Mesenchymal stem cell (in vitro differentiated cells and primary cell): ENCODE results near the gene SNX10.

Experiments used
- DNase-seq: peaks from one replicate; pipeline ENCODE4 v3.0.0-alpha.2; 2013
- H2AFZ ChIP-seq: one replicate; pipeline ENCODE4 v1.6.1; 2013; ENCODE audit warnings: low read depth, mild to moderate bottlenecking, control low read depth, inconsistent platforms, low read length, moderate library complexity
- H2AK5ac ChIP-seq: 2 replicates; pipeline ENCODE4 v1.6.1; 2013; ENCODE audit warnings: low read length, moderate library complexity, mild to moderate bottlenecking, inconsistent platforms; ENCODE audit not compliant: severe bottlenecking
- H2BK120ac ChIP-seq: one replicate; pipeline ENCODE4 v1.6.1; 2013; ENCODE audit warnings: low read depth, mild to moderate bottlenecking, inconsistent platforms, low read length, moderate library complexity
- H2BK12ac ChIP-seq, 2 experiments: one replicate each; pipeline ENCODE4 v1.6.1; 2013; ENCODE audit warnings: inconsistent platforms in 2 of 2, low read length in 2 of 2, mild to moderate bottlenecking in 2 of 2, moderate library complexity in 2 of 2, control low read depth in 1 of 2
- H2BK15ac ChIP-seq: one replicate; pipeline ENCODE4 v1.6.1; 2013; ENCODE audit warnings: mild to moderate bottlenecking, low read depth, inconsistent platforms; ENCODE audit not compliant: poor library complexity, severe bottlenecking
- H2BK5ac ChIP-seq: 2 replicates; pipeline ENCODE4 v1.6.1; 2013; ENCODE audit warnings: low read depth, mild to moderate bottlenecking, low read length, control low read depth, inconsistent platforms; ENCODE audit not compliant: poor library complexity, severe bottlenecking
- H3K14ac ChIP-seq, 2 experiments: one replicate each; pipeline ENCODE4 v1.6.1; 2013; ENCODE audit warnings: inconsistent platforms in 2 of 2, low read length in 2 of 2, control low read depth in 1 of 2, mild to moderate bottlenecking in 1 of 2, moderate library complexity in 1 of 2
- H3K18ac ChIP-seq, 2 experiments: one replicate each; pipeline ENCODE4 v1.6.1; 2013; ENCODE audit warnings: inconsistent platforms in 2 of 2, low read length in 2 of 2, control low read depth in 1 of 2, low read depth in 1 of 2, mild to moderate bottlenecking in 1 of 2
- H3K23ac ChIP-seq, 2 experiments: one replicate each; pipeline ENCODE4 v1.6.1; 2013; ENCODE audit warnings: inconsistent platforms in 2 of 2, low read length in 2 of 2, mild to moderate bottlenecking in 2 of 2, moderate library complexity in 2 of 2, control low read depth in 1 of 2
- H3K27ac ChIP-seq: 2 replicates; pipeline ENCODE4 v1.5.1; 2013; ENCODE audit warnings: mild to moderate bottlenecking, moderate library complexity, low read length, control low read depth, inconsistent platforms; ENCODE audit not compliant: poor library complexity, severe bottlenecking
- H3K27me3 ChIP-seq, 2 experiments: 2 replicates each; pipeline versions ENCODE4 v1.6.1 to v1.7.0; 2013; ENCODE audit warnings: low read length in 2 of 2, mild to moderate bottlenecking in 2 of 2, moderate library complexity in 2 of 2, control low read depth in 1 of 2, inconsistent platforms in 1 of 2; ENCODE audit not compliant: control insufficient read depth in 1 of 2, insufficient read depth in 1 of 2
- H3K36me3 ChIP-seq, 2 experiments: 2 replicates each; pipeline versions ENCODE4 v1.6.1 to v1.7.0; 2013; ENCODE audit warnings: low read length in 2 of 2, control low read depth in 1 of 2, inconsistent platforms in 1 of 2, low read depth in 1 of 2, mild to moderate bottlenecking in 1 of 2; ENCODE audit not compliant: insufficient read depth in 2 of 2, control insufficient read depth in 1 of 2
- H3K4ac ChIP-seq, 2 experiments: one replicate each; pipeline ENCODE4 v1.6.1; 2013; ENCODE audit warnings: inconsistent platforms in 2 of 2, low read length in 2 of 2, mild to moderate bottlenecking in 2 of 2, moderate library complexity in 2 of 2, control low read depth in 1 of 2, low read depth in 1 of 2
- H3K4me1 ChIP-seq: 2 replicates; pipeline ENCODE4 v1.6.1; 2013; ENCODE audit warnings: low read depth, low read length, control low read depth; ENCODE audit not compliant: control insufficient read depth, insufficient read depth
- H3K4me2 ChIP-seq: 2 replicates; pipeline ENCODE4 v1.6.1; 2013; ENCODE audit warnings: low read length, mild to moderate bottlenecking, inconsistent platforms; ENCODE audit not compliant: poor library complexity, severe bottlenecking
- H3K4me3 ChIP-seq, 2 experiments: 2 replicates each; pipeline versions ENCODE4 v1.5.1 to v1.7.0; 2013; ENCODE audit warnings: low read length in 2 of 2, mild to moderate bottlenecking in 2 of 2, control low read depth in 1 of 2, low read depth in 1 of 2; ENCODE audit not compliant: insufficient read depth in 1 of 2
- H3K79me1 ChIP-seq: replicated peaks from 2 replicates; pipeline ENCODE4 v1.6.1; 2013; ENCODE audit warnings: mild to moderate bottlenecking, control low read depth, low read length, inconsistent platforms; ENCODE audit not compliant: poor library complexity, severe bottlenecking
- H3K9ac ChIP-seq: 2 replicates; pipeline ENCODE4 v1.7.0; 2013; ENCODE audit warnings: mild to moderate bottlenecking, low read length, moderate library complexity
- H3K9me3 ChIP-seq: 2 replicates; pipeline ENCODE4 v1.7.0; 2013; ENCODE audit warnings: mild to moderate bottlenecking, low read length; ENCODE audit not compliant: control insufficient read depth
- H4K8ac ChIP-seq: one replicate; pipeline ENCODE4 v1.6.1; 2013; ENCODE audit warnings: inconsistent platforms, mild to moderate bottlenecking, low read length, moderate library complexity
- H4K91ac ChIP-seq: one replicate; pipeline ENCODE4 v1.6.1; 2013; ENCODE audit warnings: mild to moderate bottlenecking, low read length, inconsistent platforms
- WGBS: methylation state at CpG from one replicate; pipeline ENCODE4 v1.1.7; 2013; ENCODE audit warnings: mixed read lengths; 5-methylcytosine and 5-hydroxymethylcytosine counted together

The SNX10 gene

GRCh38 chr7:26295586-26295985, 3.9 kb downstream of the SNX10 start:
- H3K9ac ChIP-seq, result no peak overlapping the region
- no peaks in the 10 kb centered on the region for H3K79me1 ChIP-seq
- H3K27ac ChIP-seq, result no peak overlapping the region
- 93% methylated on average over 5 of the region's 5 CpGs for WGBS
- no peak overlapping the region for H2BK5ac ChIP-seq
- H2AFZ ChIP-seq, result no peak overlapping the region
- H3K9me3 ChIP-seq, result no peaks in the 10 kb centered on the region
- no peaks in the 10 kb centered on the region for H3K36me3 ChIP-seq
- no peak overlapping the region for H2AK5ac ChIP-seq
- no peak overlapping the region for H3K14ac ChIP-seq
- H3K23ac ChIP-seq, result no peak overlapping the region
- no peak overlapping the region for H3K4ac ChIP-seq
- H3K27me3 ChIP-seq, result no peaks in the 10 kb centered on the region
- no peak overlapping the region for H4K91ac ChIP-seq
- H3K18ac ChIP-seq, result no peak overlapping the region
- no peak overlapping the region for H3K4me2 ChIP-seq
- H2BK15ac ChIP-seq, result no peak overlapping the region
- H3K4me3 ChIP-seq, result no peak overlapping the region
- H3K4me1 ChIP-seq, result peaks cover 5% of the 10 kb centered on the region
- no peak overlapping the region for H2BK120ac ChIP-seq
- no peak for DNase-seq
- H4K8ac ChIP-seq, result no peak overlapping the region
- H2BK12ac ChIP-seq, result no peak overlapping the region

GRCh38 chr7:26298472-26299058, 6.9 kb downstream of the SNX10 start:
- Histone ChIP-seq H3K27ac (no peak overlapping the region), H4K8ac (no peak overlapping the region), H2AK5ac (no peak overlapping the region), H3K9ac (no peak overlapping the region), H4K91ac (no peak overlapping the region), H3K23ac (no peak overlapping the region), H3K4me3 (no peak overlapping the region), H3K79me1 (no peaks in the 10 kb centered on the region), H3K18ac (no peak overlapping the region), H3K27me3 (no peaks in the 10 kb centered on the region), H3K14ac (no peak overlapping the region), H2AFZ (no peak overlapping the region), H2BK120ac (no peak overlapping the region), H2BK15ac (no peak overlapping the region), H3K4ac (no peak overlapping the region), H3K4me2 (no peak overlapping the region), H3K36me3 (no peaks in the 10 kb centered on the region), H3K9me3 (no peaks in the 10 kb centered on the region), H2BK12ac (no peak overlapping the region), H2BK5ac (no peak overlapping the region), H3K4me1 (no peaks in the 10 kb centered on the region)
- WGBS, result 100% methylated on average over 2 of the region's 7 CpGs
- DNase-seq, result no peak

GRCh38 chr7:26305090-26305868, 13.6 kb downstream of the SNX10 start:
- Histone ChIP-seq H3K4me3 (no peak overlapping the region), H3K79me1 (no peaks in the 10 kb centered on the region), H3K9ac (no peak overlapping the region), H4K8ac (no peak overlapping the region), H3K14ac (no peak overlapping the region), H3K18ac (no peak overlapping the region), H3K4me1 (no peaks in the 10 kb centered on the region), H3K36me3 (no peaks in the 10 kb centered on the region), H3K23ac (no peak overlapping the region), H2BK5ac (no peak overlapping the region), H2AFZ (no peak overlapping the region), H2BK15ac (no peak overlapping the region), H4K91ac (no peak overlapping the region), H3K9me3 (no peaks in the 10 kb centered on the region), H2BK12ac (no peak overlapping the region), H3K27ac (no peak overlapping the region), H3K27me3 (no peaks in the 10 kb centered on the region), H2BK120ac (no peak overlapping the region), H3K4me2 (no peak overlapping the region), H2AK5ac (no peak overlapping the region), H3K4ac (no peak overlapping the region)
- peak; percentile 78 for DNase-seq
- WGBS, result 66% methylated on average over 9 of the region's 9 CpGs

- Histone ChIP-seq H2BK15ac (no peak overlapping the region), H2AK5ac (no peak overlapping the region), H4K91ac (no peak overlapping the region), H2AFZ (no peak overlapping the region), H3K9ac (peak overlapping the region; percentile 85), H3K4me1 (no peaks in the 10 kb centered on the region), H4K8ac (no peak overlapping the region), H3K4me3 (no peak overlapping the region), H3K27ac (no peak overlapping the region), H3K79me1 (no peaks in the 10 kb centered on the region), H3K9me3 (no peaks in the 10 kb centered on the region), H3K14ac (no peak overlapping the region), H3K4ac (no peak overlapping the region), H3K4me2 (no peak overlapping the region), H2BK5ac (no peak overlapping the region), H2BK120ac (no peak overlapping the region), H2BK12ac (no peak overlapping the region), H3K23ac (no peak overlapping the region), H3K27me3 (no peaks in the 10 kb centered on the region), H3K18ac (no peak overlapping the region), H3K36me3 (no peaks in the 10 kb centered on the region)
- DNase-seq, result no peak
- WGBS, result 85% methylated on average over 15 of the region's 16 CpGs
Measured at GRCh38 chr7:26305869-26306665, 14.4 kb downstream of the SNX10 start.
